Activated CD4-positive, alpha-beta T cell treated with anti-CD3 and anti-CD28 coated beads for 36 hours (primary cell): ENCODE data around the gene NCOR1. TPM values are rescaled to one million over a fixed set of nuclear protein-coding genes. Genes with fewer than 3 reads are reported as not detected.
"Not testable (repeated sequence)": the region's sequence is repeated elsewhere in the genome, so short reads cannot be mapped to it uniquely, and the experiment has no call there.

Experiments
- ATAC-seq: fragments of 200-7000 bp; cut with Tn5 transposase; one replicate; pipeline ENCODE4 v1.10.0; 2021; ENCODE audit warnings: mild to moderate bottlenecking, moderate library complexity
- CTCF ChIA-PET: fragments of 350-600 bp; sonication (Branson Sonifier 250); formaldehyde crosslinking; loops from one replicate; lab custom pipeline; 2021; ENCODE audit warnings: antibody characterized with exemption; lab: Charles Lee
- POLR2A ChIA-PET: fragments of 350-600 bp; sonication (Branson Sonifier 250); formaldehyde crosslinking; loops from one replicate; lab custom pipeline; 2021; ENCODE audit warnings: antibody characterized with exemption, inconsistent platforms; lab: Charles Lee
- DNase-seq: peaks from one replicate; pipeline ENCODE4 v3.0.0-alpha.2; 2020
- H3K27ac Mint-ChIP-seq: one replicate; pipeline ENCODE4 v1.8.0; 2021; ENCODE audit warnings: mixed read lengths
- H3K27me3 Mint-ChIP-seq: one replicate; pipeline ENCODE4 v1.8.0; 2021; ENCODE audit warnings: mixed read lengths
- H3K36me3 Mint-ChIP-seq: one replicate; pipeline ENCODE4 v1.8.0; 2021; ENCODE audit warnings: low read depth, mixed read lengths
- H3K4me1 Mint-ChIP-seq: one replicate; pipeline ENCODE4 v1.8.0; 2021; ENCODE audit warnings: mixed read lengths
- H3K4me3 Mint-ChIP-seq: one replicate; pipeline ENCODE4 v1.8.0; 2021; ENCODE audit warnings: mild to moderate bottlenecking, moderate library complexity, mixed read lengths
- H3K9me3 Mint-ChIP-seq: one replicate; pipeline ENCODE4 v1.8.0; 2021; ENCODE audit warnings: low read depth, mixed read lengths
- intact Hi-C, 2 experiments: fragments of 100-400 bp; cut with DNase I in 1 of 2; cut with micrococcal nuclease in 1 of 2; formaldehyde crosslinking; loops; one replicate each; pipeline versions ENCODE4 v1.14.2 to v1.15.1; 2022 to 2024; cut with DNase I, micrococcal nuclease
- total RNA-seq, 2 experiments: library from RNA; stranded (reverse); gene quantifications; one replicate each; pipeline ENCODE4 v1.2.3, GENCODE V29; 2021

NCOR1 gene
- total RNA-seq, 2 experiments from 2014 or later = 110 to 155 TPM

GRCh38 chr17:16243801-16244567 is 28.6 kb upstream of the NCOR1 start:
- DNase-seq (peak; percentile 42), ATAC-seq (peak; percentile 66)
- H3K9me3 Mint-ChIP-seq = no peaks in the 10 kb centered on the region
- H3K36me3 Mint-ChIP-seq = peaks cover 19% of the 10 kb centered on the region
- peaks cover 14% of the 10 kb centered on the region for H3K4me1 Mint-ChIP-seq
- ChIA-PET CTCF (no interaction called here), POLR2A (interaction anchor here (0.6 kb wide), 1 partner anchor 200 kb away, joined by 4 read pairs; no protein-coding TSS in a partner anchor)
- no peak overlapping the region for H3K27ac Mint-ChIP-seq
- intact Hi-C loops = loop anchor here in 1 of 2 experiments (10.0 kb wide), 1 partner anchor 59 kb away; no protein-coding TSS in a partner anchor
- no peak overlapping the region for H3K4me3 Mint-ChIP-seq
- H3K27me3 Mint-ChIP-seq = no peaks in the 10 kb centered on the region

- ChIA-PET POLR2A (no interaction called here), CTCF (no interaction called here)
- no peaks in the 10 kb centered on the region for H3K27me3 Mint-ChIP-seq
- ATAC-seq (no peak), DNase-seq (no peak)
- H3K27ac Mint-ChIP-seq = no peak overlapping the region
- no peaks in the 10 kb centered on the region for H3K9me3 Mint-ChIP-seq
- no peak overlapping the region for H3K4me3 Mint-ChIP-seq
- intact Hi-C loops = loop anchor here in 1 of 2 experiments (10.0 kb wide), 1 partner anchor 59 kb away; no protein-coding TSS in a partner anchor
- H3K4me1 Mint-ChIP-seq = peaks cover 14% of the 10 kb centered on the region
- peaks cover 18% of the 10 kb centered on the region for H3K36me3 Mint-ChIP-seq
These were observed 28.1 kb upstream of the NCOR1 start for GRCh38 chr17:16243385-16243784.

GRCh38 chr17:16241906-16242399 is 26.6 kb upstream of the NCOR1 start:
- DNase-seq (no peak), ATAC-seq (no peak)
- no peak overlapping the region for H3K4me3 Mint-ChIP-seq
- no peak overlapping the region for H3K27ac Mint-ChIP-seq
- ChIA-PET CTCF (interaction anchor here (0.7 kb wide), 1 partner anchor 245 kb away, joined by 3 read pairs; no protein-coding TSS in a partner anchor), POLR2A (interaction anchor here (0.6 to 0.7 kb wide), 2 partner anchors 27 to 342 kb away, joined by 3 to 6 read pairs; no protein-coding TSS in a partner anchor)
- no peaks in the 10 kb centered on the region for H3K27me3 Mint-ChIP-seq
- peaks cover 11% of the 10 kb centered on the region for H3K36me3 Mint-ChIP-seq
- intact Hi-C loops = loop anchor here in 1 of 2 experiments (10.0 kb wide), 1 partner anchor 57 kb away; no protein-coding TSS in a partner anchor
- H3K4me1 Mint-ChIP-seq = peaks cover 14% of the 10 kb centered on the region
- H3K9me3 Mint-ChIP-seq = no peaks in the 10 kb centered on the region

- DNase-seq = no peak
- Mint-ChIP-seq H3K4me1 (peaks cover 14% of the 10 kb centered on the region), H3K4me3 (no peak overlapping the region), H3K27ac (no peak overlapping the region), H3K27me3 (no peaks in the 10 kb centered on the region), H3K9me3 (no peaks in the 10 kb centered on the region), H3K36me3 (peaks cover 17% of the 10 kb centered on the region)
- CTCF ChIA-PET = no interaction called here
- POLR2A ChIA-PET = no interaction called here
- intact Hi-C loops = loop anchor here in 1 of 2 experiments (10.0 kb wide), 1 partner anchor 55 kb away; no protein-coding TSS in a partner anchor
- no peak for ATAC-seq
These were observed 24.6 kb upstream of the NCOR1 start for GRCh38 chr17:16239931-16240330.

- POLR2A ChIA-PET = no interaction called here
- no peaks in the 10 kb centered on the region for H3K9me3 Mint-ChIP-seq
These were observed 17.1 kb upstream of the NCOR1 start for GRCh38 chr17:16232391-16232790.

GRCh38 chr17:16229912-16230561 is 14.7 kb upstream of the NCOR1 start:
- peak; percentile 27 for ATAC-seq
- DNase-seq = peak; percentile 11
- H3K4me1 Mint-ChIP-seq = peaks cover 28% of the 10 kb centered on the region
- H3K4me3 Mint-ChIP-seq = peak overlapping the region; percentile 35
- H3K9me3 Mint-ChIP-seq, H3K27me3 Mint-ChIP-seq: not testable (repeated sequence)
- intact Hi-C loops = loop anchor here (1.0 kb wide), 5 partner anchors 13 to 208 kb away; partner anchors contain the start of gene PIGL (in 2 of the 2)
- POLR2A ChIA-PET = interaction anchor here (0.5 kb wide), 1 partner anchor 52 kb away, joined by 3 read pairs; no protein-coding TSS in a partner anchor
- H3K27ac Mint-ChIP-seq = peak overlapping the region; percentile 86
- peaks cover 20% of the 10 kb centered on the region for H3K36me3 Mint-ChIP-seq
- CTCF ChIA-PET = interaction anchor here (0.6 to 0.9 kb wide), 4 partner anchors 17 to 291 kb away, joined by 3 to 6 read pairs (median 4); no protein-coding TSS in a partner anchor

More at GRCh38 chr17:16232391-16232790, 17.1 kb upstream of the NCOR1 start:
- ATAC-seq (no peak), DNase-seq (no peak)
- CTCF ChIA-PET = interaction anchor here (0.6 kb wide), 1 partner anchor 196 kb away, joined by 3 read pairs; no protein-coding TSS in a partner anchor
- intact Hi-C loops = no loop called here
- Mint-ChIP-seq H3K27me3 (no peaks in the 10 kb centered on the region), H3K4me3 (no peak overlapping the region), H3K36me3 (peaks cover 21% of the 10 kb centered on the region), H3K4me1 (peaks cover 22% of the 10 kb centered on the region), H3K27ac (no peak overlapping the region)

GRCh38 chr17:16222406-16222805 is 7.1 kb upstream of the NCOR1 start:
- DNase-seq (no peak), ATAC-seq (no peak)
- Mint-ChIP-seq H3K36me3 (peaks cover 14% of the 10 kb centered on the region), H3K27me3 (no peaks in the 10 kb centered on the region), H3K27ac (no peak overlapping the region), H3K4me3 (no peak overlapping the region), H3K4me1 (peaks cover 17% of the 10 kb centered on the region), H3K9me3 (no peaks in the 10 kb centered on the region)
- ChIA-PET POLR2A (no interaction called here), CTCF (interaction anchor here (0.8 to 1.1 kb wide), 2 partner anchors 64 to 699 kb away, joined by 3 read pairs; no protein-coding TSS in a partner anchor)
- intact Hi-C loops = no loop called here

GRCh38 chr17:16217002-16217635 is 1.8 kb upstream of the NCOR1 start, which contains the start of gene PIGL:
PIGL (plus strand) TSS chr17:16217210; CDS start chr17:16217227, 17 bp downstream.
- POLR2A ChIA-PET = interaction anchor here (0.6 kb wide), 2 partner anchors 136 to 164 kb away, joined by 3 to 5 read pairs; partner anchors contain the start of genes CENPV and UBB
- CTCF ChIA-PET = interaction anchor here (0.7 to 1.5 kb wide), 7 partner anchors 9 to 810 kb away, joined by 3 to 5 read pairs (median 4); no protein-coding TSS in a partner anchor
- peaks cover 5% of the 10 kb centered on the region for H3K36me3 Mint-ChIP-seq

GRCh38 chr17:16216341-16217001 is 1.1 kb upstream of the NCOR1 start:
- not testable (repeated sequence) for H3K36me3 Mint-ChIP-seq, H3K9me3 Mint-ChIP-seq, ATAC-seq, H3K27me3 Mint-ChIP-seq, DNase-seq
- Mint-ChIP-seq H3K27ac (peak overlapping the region; percentile 81), H3K4me3 (peak overlapping the region; percentile 93), H3K4me1 (peaks cover 39% of the 10 kb centered on the region)
- intact Hi-C loops = loop anchor here (1.0 to 5.0 kb wide), 4 partner anchors 13 to 136 kb away; partner anchors contain the start of gene CENPV (in 1 of the 2)
- ChIA-PET CTCF (interaction anchor here (0.7 to 1.3 kb wide), 5 partner anchors 9 to 811 kb away, joined by 3 to 8 read pairs (median 4); no protein-coding TSS in a partner anchor), POLR2A (interaction anchor here (0.6 kb wide), 2 partner anchors 137 to 164 kb away, joined by 3 to 5 read pairs; partner anchors contain the start of genes CENPV and UBB)

More at GRCh38 chr17:16217002-16217635, 1.8 kb upstream of the NCOR1 start, which contains the start of gene PIGL:
- Mint-ChIP-seq H3K9me3 (no peaks in the 10 kb centered on the region), H3K4me3 (peak within 1 kb of the TSS; percentile 93), H3K4me1 (peaks cover 36% of the 10 kb centered on the region), H3K27me3 (no peaks in the 10 kb centered on the region), H3K27ac (peak within 1 kb of the TSS; percentile 81)
- intact Hi-C loops = loop anchor here (1.0 to 5.0 kb wide), 4 partner anchors 12 to 136 kb away; partner anchors contain the start of gene CENPV (in 1 of the 2)
- DNase-seq = peak; percentile 91
- ATAC-seq = peak; percentile 66

- no peaks in the 10 kb centered on the region for H3K9me3 Mint-ChIP-seq
- H3K27me3 Mint-ChIP-seq = no peaks in the 10 kb centered on the region
- ATAC-seq (peak; percentile 0), DNase-seq (no peak)
- peaks cover 5% of the 10 kb centered on the region for H3K36me3 Mint-ChIP-seq
- POLR2A ChIA-PET = no interaction called here
- H3K4me1 Mint-ChIP-seq = peaks cover 42% of the 10 kb centered on the region
- peak overlapping the region; percentile 81 for H3K27ac Mint-ChIP-seq
- CTCF ChIA-PET = interaction anchor here (1.2 to 1.3 kb wide), 2 partner anchors 10 to 70 kb away, joined by 5 to 8 read pairs; no protein-coding TSS in a partner anchor
- peak overlapping the region; percentile 93 for H3K4me3 Mint-ChIP-seq
- intact Hi-C loops = loop anchor here (1.0 to 5.0 kb wide), 10 partner anchors 70 to 437 kb away; partner anchors contain the start of genes CENPV (in 1 of the 2), TTC19 (in 1 of the 2), UBB (in 1 of the 2) and ZNF624 (in 1 of the 2)
These were observed 607 bp upstream of the NCOR1 start for GRCh38 chr17:16215965-16216316.
